IPS-NIHi11 (cell line): ENCODE measurements around the gene PRSS53.
A peak's percentile ranks its signal among the peaks of the same experiment; 100 is the strongest.
"Not testable (repeated sequence)": the region's sequence is repeated elsewhere in the genome, so short reads cannot be mapped to it uniquely, and the experiment has no call there.

Source experiments
- DNase-seq: peaks from one replicate; pipeline ENCODE4 v3.0.0; 2012; ENCODE audit warnings: mixed read lengths, low spot score

Gene PRSS53

GRCh38 chr16:31117384-31118222, 28.9 kb upstream of the PRSS53 start, which contains the start of gene KAT8:
Gene KAT8 (plus strand): TSS chr16:31117664. CDS start chr16:31117682, 18 bp downstream.
- DNase-seq, result peak; percentile 98

- no peak for DNase-seq
These were observed 25.7 kb upstream of the PRSS53 start for GRCh38 chr16:31114468-31114867.

- DNase-seq, result no peak
These were observed 24.7 kb upstream of the PRSS53 start for GRCh38 chr16:31113121-31114120.

- DNase-seq, result no peak
These were observed 24.0 kb upstream of the PRSS53 start for GRCh38 chr16:31112711-31113110.

GRCh38 chr16:31111881-31112466, 23.2 kb upstream of the PRSS53 start:
- no peak for DNase-seq

GRCh38 chr16:31110106-31111034, 21.6 kb upstream of the PRSS53 start:
- DNase-seq, result no peak

GRCh38 chr16:31109622-31110021, 20.9 kb upstream of the PRSS53 start:
- no peak for DNase-seq

GRCh38 chr16:31108794-31109558, 20.2 kb upstream of the PRSS53 start:
- no peak for DNase-seq

GRCh38 chr16:31108035-31108793, 19.5 kb upstream of the PRSS53 start, which contains the start of gene BCKDK:
Gene BCKDK (plus strand): TSS chr16:31108386. CDS start chr16:31109224, 838 bp downstream.
- DNase-seq, result peak; percentile 92

- no peak for DNase-seq
These were observed 18.7 kb upstream of the PRSS53 start for GRCh38 chr16:31107465-31107867.

GRCh38 chr16:31106509-31107464, 18.0 kb upstream of the PRSS53 start:
- DNase-seq, result no peak

- DNase-seq, result peak; percentile 91
These were observed 17.0 kb upstream of the PRSS53 start for GRCh38 chr16:31105677-31106213.

- not testable (repeated sequence) for DNase-seq
These were observed 12.3 kb upstream of the PRSS53 start for GRCh38 chr16:31100876-31101641.

GRCh38 chr16:31099860-31100638, 11.3 kb upstream of the PRSS53 start:
- no peak for DNase-seq

GRCh38 chr16:31094424-31095120, 5.8 kb upstream of the PRSS53 start, which contains the start of gene VKORC1:
Gene VKORC1 (minus strand): TSS chr16:31094797. CDS start chr16:31094729, 68 bp downstream.
- DNase-seq, result peak; percentile 95

- peak; percentile 49 for DNase-seq
These were observed 5.3 kb upstream of the PRSS53 start for GRCh38 chr16:31094088-31094423.
